Measurements from ENCODE around the gene LMTK2.
A peak's percentile ranks its signal among the peaks of the same experiment; 100 is the strongest.

LMTK2 gene

GRCh38 chr7:98137134-98137825 lies 30.6 kb downstream of the LMTK2 start:
- DNase-seq (ENCODE audit: low spot score), result no peak

- DNase-seq (ENCODE audit: low spot score), result no peak
These were observed 31.1 kb downstream of the LMTK2 start for GRCh38 chr7:98137826-98138151.

GRCh38 chr7:98138672-98139071 lies 32.0 kb downstream of the LMTK2 start:
- DNase-seq (ENCODE audit: low spot score), result no peak

- DNase-seq (ENCODE audit: low spot score), result no peak
These were observed 36.0 kb downstream of the LMTK2 start for GRCh38 chr7:98142658-98143057.

- DNase-seq (ENCODE audit: low spot score), result no peak
These were observed 41.9 kb downstream of the LMTK2 start for GRCh38 chr7:98148607-98149006.

GRCh38 chr7:98149116-98149692 lies 42.5 kb downstream of the LMTK2 start:
- no peak for DNase-seq (ENCODE audit: low spot score)

GRCh38 chr7:98151884-98152283 lies 45.2 kb downstream of the LMTK2 start:
- no peak for DNase-seq (ENCODE audit: low spot score)

GRCh38 chr7:98156700-98157099 lies 50.0 kb downstream of the LMTK2 start:
- no peak for DNase-seq (ENCODE audit: low spot score)

GRCh38 chr7:98157761-98158160 lies 51.1 kb downstream of the LMTK2 start:
- DNase-seq (ENCODE audit: low spot score), result no peak

GRCh38 chr7:98162758-98163157 lies 56.1 kb downstream of the LMTK2 start:
- no peak for DNase-seq (ENCODE audit: low spot score)

- no peak for DNase-seq (ENCODE audit: low spot score)
These were observed 56.6 kb downstream of the LMTK2 start for GRCh38 chr7:98163269-98163668.

GRCh38 chr7:98163704-98164494 lies 57.2 kb downstream of the LMTK2 start:
- DNase-seq (ENCODE audit: low spot score), result no peak

GRCh38 chr7:98165827-98166667 lies 59.4 kb downstream of the LMTK2 start:
- peak; percentile 25 for DNase-seq (ENCODE audit: low spot score)

- no peak for DNase-seq (ENCODE audit: low spot score)
These were observed 60.0 kb downstream of the LMTK2 start for GRCh38 chr7:98166668-98166970.

- DNase-seq (ENCODE audit: low spot score), result no peak
These were observed 61.0 kb downstream of the LMTK2 start for GRCh38 chr7:98167653-98168052.

- peak; percentile 82 for DNase-seq (ENCODE audit: low spot score)
These were observed 61.7 kb downstream of the LMTK2 start for GRCh38 chr7:98168181-98168903.

- no peak for DNase-seq (ENCODE audit: low spot score)
These were observed 62.4 kb downstream of the LMTK2 start for GRCh38 chr7:98168904-98169621.

- no peak for DNase-seq (ENCODE audit: low spot score)
These were observed 64.3 kb downstream of the LMTK2 start for GRCh38 chr7:98170966-98171365.

GRCh38 chr7:98171449-98171848 lies 64.8 kb downstream of the LMTK2 start:
- DNase-seq (ENCODE audit: low spot score), result no peak

GRCh38 chr7:98174334-98175259 lies 67.9 kb downstream of the LMTK2 start:
- no peak for DNase-seq (ENCODE audit: low spot score)

Measured in GM03348 (cell line).